Left lung (tissue), 10 donors: ENCODE measurements around the gene ARHGEF2. TPM values are rescaled to one million over a fixed set of nuclear protein-coding genes. Genes with fewer than 3 reads are reported as not detected.
A peak's percentile ranks its signal among the peaks of the same experiment; 100 is the strongest.

Source experiments
- ATAC-seq: fragments of 200-7000 bp; cut with Tn5 transposase; one replicate; pipeline ENCODE4 v1.9.1; 2020; ENCODE audit warnings: moderate library complexity
- DNase-seq, 4 donors: peaks; one replicate each; pipeline ENCODE4 v3.0.0-alpha.2; 2013 to 2020
- H3K27ac ChIP-seq, 2 donors: fragments of 200-600 bp; sonication (generic) in 1 of 2; one replicate each; pipeline versions ENCODE4 v1.5.0 to v1.8.0; 2020 to 2021
- H3K27me3 ChIP-seq, 2 donors: fragments of 200-600 bp; sonication (generic) in 1 of 2; one replicate each; pipeline versions ENCODE4 v1.5.0 to v1.8.0; 2020 to 2021
- H3K36me3 ChIP-seq, 2 donors: fragments of 200-600 bp; sonication (generic) in 1 of 2; one replicate each; pipeline versions ENCODE4 v1.5.0 to v1.8.0; 2020 to 2021
- H3K4me1 ChIP-seq, 2 donors: fragments of 200-600 bp; one replicate each; pipeline ENCODE4 v1.8.0; 2021
- H3K4me3 ChIP-seq, 2 donors: fragments of 200-600 bp; sonication (generic) in 1 of 2; one replicate each; pipeline versions ENCODE4 v1.5.0 to v1.8.0; 2020 to 2021; ENCODE audit warnings: mild to moderate bottlenecking in 1 of 2
- H3K9me3 ChIP-seq, 2 donors: fragments of 200-600 bp; sonication (generic) in 1 of 2; one replicate each; pipeline versions ENCODE4 v1.5.0 to v1.8.0; 2020 to 2021
- intact Hi-C, 2 donors: fragments of 100-400 bp; cut with DNase I; formaldehyde crosslinking; loops; one replicate each; pipeline versions ENCODE4 v1.11.2 to v1.14.2; 2022
- polyA plus RNA-seq, 6 donors: library from polyadenylated mRNA; unstranded; fragments of 120-200 nt; gene quantifications; one replicate each; pipeline ENCODE4 v1.2.1, GENCODE V29; 2013; ENCODE audit not compliant: insufficient read length in 6 of 6
- total RNA-seq, 2 donors: library from RNA; stranded (reverse); fragmentation: NEBNext Ultra II Directional; extraction: Animal tissue kit (Norgen Biotek cat#: 25700); gene quantifications; one replicate each; pipeline ENCODE4 v1.2.1, GENCODE V29; 2021
- TF ChIP-seq, protein P1 (sequence below), 2 donors: fragments of 200-600 bp; sonication (generic) in 1 of 2; IDR thresholded peaks; one replicate each; pipeline versions ENCODE4 v1.5.0 to v1.8.0; 2021; ENCODE audit warnings: antibody characterized with exemption in 2 of 2
- donor health status: DM: no; HTN: yes; CAD: no.
- donor health status: DM: no; HTN: no; CAD: no.

The ARHGEF2 gene
- total and polyA plus RNA-seq, 8 donors, result 158 to 290 (median 218) TPM

DNA sequence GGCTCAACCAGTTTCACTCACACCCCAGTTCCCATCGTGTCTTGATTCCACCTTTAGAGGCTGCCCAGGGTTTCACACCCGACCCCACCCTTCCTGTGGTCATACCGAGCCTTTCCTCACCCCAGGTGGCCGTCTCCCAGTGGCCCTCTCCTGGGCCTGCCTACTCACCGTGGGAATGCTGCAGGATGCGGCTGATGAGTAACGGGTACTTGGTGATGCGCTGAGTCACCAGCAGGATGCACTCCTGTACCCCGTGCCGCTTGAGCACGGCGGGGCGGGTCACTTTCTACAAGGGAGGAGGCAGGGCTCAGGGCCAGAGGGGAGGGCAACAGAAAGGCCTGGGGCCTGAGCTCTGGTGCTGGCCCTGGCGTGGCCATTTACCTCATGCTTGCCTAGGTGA is 16.4 kb downstream of the ARHGEF2 start:
- Histone ChIP-seq H3K36me3 (peaks cover 7 to 100% of the 10 kb centered on the region in 2 donors), H3K27me3 (no peaks in the 10 kb centered on the region), H3K4me1 (peaks cover 18 to 65% of the 10 kb centered on the region in 2 donors), H3K9me3 (no peaks in the 10 kb centered on the region), H3K27ac (peak overlapping the region in 1 of 2 donors; percentile 63), H3K4me3 (no peak overlapping the region)
- ATAC-seq, result peak; percentile 84
- intact Hi-C loops, result no loop called here
- TF ChIP-seq, protein P1, sequence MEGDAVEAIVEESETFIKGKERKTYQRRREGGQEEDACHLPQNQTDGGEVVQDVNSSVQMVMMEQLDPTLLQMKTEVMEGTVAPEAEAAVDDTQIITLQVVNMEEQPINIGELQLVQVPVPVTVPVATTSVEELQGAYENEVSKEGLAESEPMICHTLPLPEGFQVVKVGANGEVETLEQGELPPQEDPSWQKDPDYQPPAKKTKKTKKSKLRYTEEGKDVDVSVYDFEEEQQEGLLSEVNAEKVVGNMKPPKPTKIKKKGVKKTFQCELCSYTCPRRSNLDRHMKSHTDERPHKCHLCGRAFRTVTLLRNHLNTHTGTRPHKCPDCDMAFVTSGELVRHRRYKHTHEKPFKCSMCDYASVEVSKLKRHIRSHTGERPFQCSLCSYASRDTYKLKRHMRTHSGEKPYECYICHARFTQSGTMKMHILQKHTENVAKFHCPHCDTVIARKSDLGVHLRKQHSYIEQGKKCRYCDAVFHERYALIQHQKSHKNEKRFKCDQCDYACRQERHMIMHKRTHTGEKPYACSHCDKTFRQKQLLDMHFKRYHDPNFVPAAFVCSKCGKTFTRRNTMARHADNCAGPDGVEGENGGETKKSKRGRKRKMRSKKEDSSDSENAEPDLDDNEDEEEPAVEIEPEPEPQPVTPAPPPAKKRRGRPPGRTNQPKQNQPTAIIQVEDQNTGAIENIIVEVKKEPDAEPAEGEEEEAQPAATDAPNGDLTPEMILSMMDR (IDR thresholded peaks at IDR 0.05), result peak in 1 of 2 donors; percentile 29
- DNase-seq, result peak in 1 of 4 donors; percentile 92

GRCh38 chr1:155960081-155960745 is 18.1 kb downstream of the ARHGEF2 start:
- Histone ChIP-seq H3K9me3 (no peaks in the 10 kb centered on the region), H3K4me3 (no peak overlapping the region), H3K27ac (peak overlapping the region in 1 of 2 donors; percentile 43), H3K36me3 (peaks cover 10 to 100% of the 10 kb centered on the region in 2 donors), H3K4me1 (peaks cover 17 to 51% of the 10 kb centered on the region in 2 donors), H3K27me3 (no peaks in the 10 kb centered on the region)
- intact Hi-C loops, result no loop called here
- ATAC-seq, result no peak
- no peak for DNase-seq
- TF ChIP-seq, protein P1 (IDR thresholded peaks at IDR 0.05), result no peak

GRCh38 chr1:155957411-155957915 is 20.9 kb downstream of the ARHGEF2 start:
- DNase-seq, result no peak
- Histone ChIP-seq H3K9me3 (no peaks in the 10 kb centered on the region), H3K4me1 (peaks cover 10 to 38% of the 10 kb centered on the region in 2 donors), H3K4me3 (no peak overlapping the region), H3K27me3 (no peaks in the 10 kb centered on the region), H3K36me3 (peaks cover 20 to 100% of the 10 kb centered on the region in 2 donors), H3K27ac (peak overlapping the region in 1 of 2 donors; percentile 5)
- intact Hi-C loops, result no loop called here
- TF ChIP-seq, protein P1 (IDR thresholded peaks at IDR 0.05), result no peak
- no peak for ATAC-seq

GRCh38 chr1:155954645-155955044 is 23.7 kb downstream of the ARHGEF2 start:
- Histone ChIP-seq H3K36me3 (peaks cover 19 to 100% of the 10 kb centered on the region in 2 donors), H3K4me1 (peaks cover 0 to 10% of the 10 kb centered on the region in 2 donors), H3K9me3 (no peaks in the 10 kb centered on the region), H3K4me3 (no peak overlapping the region), H3K27me3 (no peaks in the 10 kb centered on the region), H3K27ac (peak overlapping the region in 1 of 2 donors; percentile 23)
- no peak for DNase-seq
- ATAC-seq, result no peak
- TF ChIP-seq, protein P1 (IDR thresholded peaks at IDR 0.05), result no peak
- intact Hi-C loops, result no loop called here

DNA sequence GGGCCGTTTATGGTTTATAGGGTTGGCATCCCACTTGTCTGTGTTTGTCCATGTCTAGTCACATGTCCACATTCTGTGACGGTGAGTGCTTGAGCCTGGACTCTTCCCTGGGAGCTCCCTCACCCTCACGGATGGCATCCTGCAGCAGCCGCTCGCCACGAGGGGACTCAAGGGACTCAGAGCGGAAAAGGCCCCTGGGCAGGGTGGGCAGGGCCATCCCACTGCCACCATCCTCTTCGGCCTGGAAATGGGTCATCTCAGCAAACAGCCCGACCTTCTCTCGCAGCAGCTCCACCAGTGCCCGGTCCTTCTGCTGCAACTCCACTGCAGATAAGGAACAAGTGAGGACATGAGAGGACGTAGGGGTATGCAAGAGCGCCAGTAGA is 25.8 kb downstream of the ARHGEF2 start:
- Histone ChIP-seq H3K9me3 (no peaks in the 10 kb centered on the region), H3K36me3 (peaks cover 16 to 100% of the 10 kb centered on the region in 2 donors), H3K4me1 (peaks cover 0 to 16% of the 10 kb centered on the region in 2 donors), H3K4me3 (no peak overlapping the region), H3K27me3 (no peaks in the 10 kb centered on the region), H3K27ac (peak overlapping the region in 1 of 2 donors; percentile 30)
- intact Hi-C loops, result no loop called here
- ATAC-seq (no peak), DNase-seq (no peak)
- TF ChIP-seq, protein P1 (IDR thresholded peaks at IDR 0.05), result no peak
